HG02840 (cell line): ENCODE results near the gene SLC11A2.
"Not testable (repeated sequence)": the region's sequence is repeated elsewhere in the genome, so short reads cannot be mapped to it uniquely, and the experiment has no call there.

ENCODE experiments used
- ATAC-seq: cut with Tn5 transposase; IDR thresholded peaks from one replicate; pipeline ENCODE4 v1.9.1; 2021; ENCODE audit warnings: mild to moderate bottlenecking, moderate library complexity, moderate number of reproducible peaks; ENCODE audit not compliant: unreplicated experiment, low FRiP score

The SLC11A2 gene

DNA sequence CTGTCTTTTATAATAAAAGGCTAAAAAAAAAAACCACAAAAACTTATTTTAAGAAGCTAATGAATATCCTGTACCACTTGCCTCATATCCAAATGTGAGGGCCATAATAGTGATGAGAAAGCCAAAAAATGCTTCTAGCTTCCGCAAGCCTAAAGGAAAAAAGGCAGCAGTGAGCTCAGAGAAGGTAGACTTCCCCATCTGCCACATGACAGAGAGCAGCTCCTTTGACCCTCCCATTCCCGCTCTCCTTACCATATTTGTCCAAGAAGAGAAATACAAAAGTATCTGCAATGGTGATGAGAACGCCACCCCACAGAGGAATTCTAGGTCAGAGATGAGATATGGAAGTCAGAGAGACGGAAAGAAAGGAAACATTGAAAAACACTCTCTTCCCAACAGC, 27.1 kb downstream of the SLC11A2 start:
- no peak for ATAC-seq

DNA sequence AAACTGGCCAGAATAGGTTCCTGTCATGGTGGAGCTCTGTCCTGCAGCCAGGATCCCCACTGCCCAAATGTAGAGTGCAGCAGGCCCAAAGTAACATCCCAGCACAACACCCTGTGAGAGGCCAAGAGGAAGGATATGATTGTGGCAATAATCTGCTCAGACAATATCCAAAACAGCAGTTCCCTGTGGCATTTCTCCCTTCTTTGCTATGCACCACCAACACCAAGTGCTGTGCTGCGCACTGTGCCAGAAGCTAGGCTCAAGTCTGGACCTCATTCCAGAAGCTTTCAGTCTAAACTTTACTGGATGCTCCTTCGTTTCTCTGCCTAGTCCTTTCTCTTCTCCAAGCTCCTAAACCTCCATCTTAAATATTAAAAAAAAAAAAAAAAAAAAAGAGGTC, 33.4 kb downstream of the SLC11A2 start:
- no peak for ATAC-seq

- ATAC-seq = no peak
Observed at GRCh38 chr12:50991291-50991690, 34.9 kb downstream of the SLC11A2 start.

DNA sequence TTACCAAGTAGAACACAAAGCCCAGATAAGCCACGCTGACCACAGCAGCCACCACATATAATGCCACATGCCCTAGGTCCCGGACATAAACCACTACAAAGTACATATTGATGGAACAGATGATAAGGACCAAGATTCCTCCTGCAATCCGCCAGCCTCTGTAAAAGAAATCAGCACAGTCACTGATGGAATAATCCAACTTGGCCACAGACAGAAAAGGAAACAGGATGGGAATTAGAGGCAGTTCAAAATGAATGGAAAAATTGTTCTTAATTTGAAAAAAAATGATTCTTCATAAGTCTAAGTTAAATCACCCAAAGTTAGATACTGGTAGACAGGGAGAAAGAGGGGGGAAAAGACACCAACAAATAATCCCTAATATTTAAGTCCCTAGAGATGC, 35.4 kb downstream of the SLC11A2 start:
- no peak for ATAC-seq

GRCh38 chr12:50990147-50990727, 35.9 kb downstream of the SLC11A2 start:
- no peak for ATAC-seq

- no peak for ATAC-seq
Observed at GRCh38 chr12:50988871-50989270, 37.3 kb downstream of the SLC11A2 start.

- no peak for ATAC-seq
Observed at GRCh38 chr12:50988051-50988450, 38.1 kb downstream of the SLC11A2 start.

DNA sequence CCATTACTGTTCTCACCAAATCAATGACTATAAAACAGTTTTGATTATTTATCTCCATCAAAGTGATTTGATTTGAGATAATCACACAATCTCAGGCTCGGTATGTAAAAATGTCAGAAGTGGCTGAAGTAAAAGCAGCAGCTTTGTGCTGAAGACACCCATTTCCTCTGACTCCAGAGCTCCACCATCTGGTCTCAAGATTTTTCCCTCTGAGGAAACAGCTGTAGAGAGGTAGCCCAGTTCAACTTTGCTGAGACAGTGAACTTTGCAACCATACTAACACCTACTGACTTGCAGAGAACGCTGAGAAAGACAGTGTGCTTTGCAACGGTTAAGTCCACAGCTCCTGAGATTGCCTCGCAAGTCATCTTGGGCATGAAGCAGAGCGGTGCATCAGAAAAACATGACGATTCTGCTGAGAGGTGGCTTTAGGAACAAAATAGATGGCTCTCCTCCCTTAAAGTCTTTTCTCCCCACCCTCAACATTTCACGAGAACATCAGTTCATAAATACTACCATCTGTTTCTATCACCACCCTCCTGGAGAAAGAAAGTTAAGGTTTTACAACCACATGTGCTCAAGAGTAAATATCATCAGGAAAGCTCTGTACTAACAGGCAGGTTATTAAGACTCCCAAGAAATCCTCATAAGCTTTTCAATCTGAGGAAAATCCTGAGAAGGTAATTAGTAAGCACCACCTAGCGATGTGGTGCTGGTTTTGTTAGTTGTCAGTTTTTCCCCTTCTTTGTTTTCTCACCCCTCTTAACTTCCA, 39.0 kb downstream of the SLC11A2 start:
- ATAC-seq = no peak

DNA sequence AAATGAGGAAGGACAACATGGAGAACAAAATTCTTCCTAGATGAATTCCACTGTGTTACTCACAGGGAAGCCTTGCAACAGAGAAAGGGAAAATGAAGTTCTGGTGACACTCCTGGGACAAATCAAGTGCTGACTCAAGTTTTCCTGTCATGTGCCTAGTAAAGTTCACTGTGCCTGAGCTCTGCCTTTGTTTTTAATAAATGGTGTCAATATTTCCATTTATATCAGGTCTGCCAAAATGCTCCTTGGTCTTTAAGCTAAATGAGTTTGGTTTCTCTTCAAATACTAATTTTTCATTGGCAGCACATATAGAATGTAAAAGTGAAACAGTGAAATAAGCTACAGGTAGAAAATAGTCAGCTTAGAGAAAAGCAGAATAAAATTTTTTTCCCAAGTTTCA, 40.9 kb downstream of the SLC11A2 start:
- no peak for ATAC-seq

DNA sequence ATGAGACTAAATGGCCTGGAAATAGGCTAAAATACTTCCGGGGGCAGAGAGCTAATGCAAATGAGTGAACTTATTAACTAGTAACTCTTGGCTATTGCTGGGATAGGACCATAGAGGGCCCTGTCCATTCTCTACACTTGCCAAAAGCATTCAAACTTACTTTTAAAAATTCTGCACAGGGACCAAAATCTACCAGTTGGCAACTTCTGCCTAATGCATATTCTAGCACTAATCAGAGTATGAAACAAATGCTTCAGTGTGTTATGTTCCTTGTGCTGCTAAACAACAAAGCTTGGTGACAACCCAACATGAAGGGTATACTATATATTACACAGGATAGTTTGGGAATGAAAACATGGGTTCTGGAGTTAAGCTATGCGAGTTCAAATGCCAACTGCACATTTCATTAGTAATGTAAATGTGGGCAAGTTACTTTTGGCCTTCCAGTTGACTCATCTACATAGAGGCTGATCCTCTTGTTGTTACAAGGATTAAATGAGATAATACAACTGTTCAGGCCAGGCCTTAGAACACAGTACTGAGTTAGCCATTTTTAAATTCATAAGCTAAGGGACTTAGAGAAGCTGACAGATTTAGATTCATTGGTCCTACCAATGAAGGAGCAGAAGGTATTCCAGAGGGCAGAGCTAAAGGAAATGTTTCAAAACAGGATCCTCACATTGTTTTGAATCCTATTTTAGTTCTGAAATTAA, 41.4 kb downstream of the SLC11A2 start:
- no peak for ATAC-seq

GRCh38 chr12:50981319-50982239, 44.6 kb downstream of the SLC11A2 start:
- ATAC-seq = no peak

DNA sequence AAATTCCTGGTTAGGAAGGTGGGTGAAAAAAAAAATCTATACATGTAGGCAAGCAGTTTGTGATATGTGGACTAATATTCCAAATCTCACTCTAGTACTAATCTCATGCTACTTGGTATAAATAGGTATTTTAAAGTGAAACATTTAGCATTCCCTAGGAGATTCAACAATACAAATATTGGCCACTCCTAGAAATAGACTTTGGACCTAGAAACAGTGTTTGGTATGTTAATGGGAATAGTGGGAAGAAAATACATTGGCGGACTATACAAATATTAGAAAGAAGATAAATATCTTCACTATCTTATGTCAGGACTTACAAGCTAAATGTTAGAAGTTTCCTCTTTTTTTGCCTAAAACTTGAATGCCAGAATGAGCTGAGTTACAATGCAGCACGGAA, 45.6 kb downstream of the SLC11A2 start:
- ATAC-seq = no peak

GRCh38 chr12:50979369-50980052, 46.7 kb downstream of the SLC11A2 start:
- ATAC-seq = no peak

DNA sequence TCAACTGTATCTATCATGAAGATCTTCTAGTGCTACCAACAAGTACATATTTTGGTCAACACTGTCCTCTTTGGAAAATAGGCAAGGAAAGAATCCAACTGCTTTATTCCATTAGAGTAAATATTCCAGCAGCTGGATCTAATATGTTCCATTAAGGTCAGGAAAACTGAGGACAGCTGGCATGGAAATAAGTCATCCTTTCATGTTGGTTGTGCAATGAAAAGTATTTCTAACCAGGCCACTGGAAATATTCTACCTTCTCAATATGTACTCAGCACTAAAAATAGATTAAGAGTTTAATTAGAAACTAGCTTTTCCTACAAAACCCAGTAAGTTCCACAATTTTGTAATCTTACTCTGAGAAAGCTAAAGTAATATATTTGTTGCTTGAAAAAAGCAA, 54.2 kb downstream of the SLC11A2 start:
- no peak for ATAC-seq

DNA sequence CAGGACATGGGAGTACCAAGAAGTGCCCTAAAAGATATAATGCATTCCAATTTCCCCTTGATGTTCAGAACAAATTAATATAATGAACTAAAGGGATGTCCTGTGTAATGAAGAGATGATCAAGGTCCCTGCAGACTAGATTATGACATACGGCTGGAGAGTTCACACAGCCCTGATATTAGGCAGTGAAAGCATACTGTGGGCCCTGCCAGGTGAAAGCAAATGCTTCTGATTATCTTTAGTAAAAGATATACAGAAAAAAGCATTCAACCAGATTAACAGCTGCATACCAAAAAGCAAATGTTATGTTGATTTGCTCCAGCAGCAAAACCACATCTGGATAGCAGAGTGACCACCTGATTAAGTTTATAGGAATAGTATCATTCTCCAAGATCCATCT, 61.8 kb downstream of the SLC11A2 start:
- ATAC-seq = no peak

DNA sequence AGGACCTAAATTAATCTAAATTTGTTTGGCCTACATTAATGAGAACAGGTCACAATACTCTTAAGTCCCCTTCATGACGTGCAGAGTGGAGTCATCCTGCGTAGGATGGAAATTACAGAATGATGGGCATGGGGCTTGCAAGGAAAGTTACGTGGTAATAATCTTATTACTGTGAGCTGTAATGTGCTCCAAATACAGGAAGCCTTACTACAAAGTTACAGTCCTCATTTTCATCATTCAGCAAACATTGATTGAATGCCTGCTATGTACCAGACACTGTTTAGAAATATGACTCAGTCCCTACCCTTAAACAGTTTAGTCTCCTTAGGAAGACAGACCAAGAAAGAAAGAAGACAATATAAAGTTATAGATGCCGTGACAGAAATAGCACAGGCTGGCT, 64.5 kb downstream of the SLC11A2 start:
- no peak for ATAC-seq

GRCh38 chr12:50960130-50960529, 66.1 kb downstream of the SLC11A2 start:
- no peak for ATAC-seq

GRCh38 chr12:50955697-50956096, 70.5 kb downstream of the SLC11A2 start:
- ATAC-seq = no peak

DNA sequence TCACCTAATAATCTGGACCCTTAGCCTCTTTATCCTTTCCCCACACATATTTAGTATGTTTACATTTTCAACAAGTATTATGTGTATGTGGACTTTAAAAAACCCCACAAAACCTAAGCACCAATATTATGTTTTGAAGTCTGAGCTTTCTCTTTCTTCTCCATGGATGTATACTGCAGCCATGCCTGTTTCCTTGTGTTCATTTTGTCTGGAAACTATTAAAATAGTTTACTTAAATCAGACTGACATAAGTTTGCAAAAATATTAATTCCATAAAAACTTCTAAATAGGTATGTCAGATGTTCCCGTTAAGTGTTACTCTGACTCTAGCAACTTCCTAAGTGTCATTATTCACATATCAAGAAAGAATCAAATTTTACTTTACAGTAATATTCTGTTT, 70.9 kb downstream of the SLC11A2 start:
- no peak for ATAC-seq

- ATAC-seq = not testable (repeated sequence)
Observed at GRCh38 chr12:50954789-50955188, 71.4 kb downstream of the SLC11A2 start.
